ENCODE results near the gene ECT2.
A peak's percentile ranks its signal among the peaks of the same experiment; 100 is the strongest.

Gene ECT2

GRCh38 chr3:172726380-172726779, 24.1 kb upstream of the ECT2 start:
- H3K36me3 ChIP-seq, result no peaks in the 10 kb centered on the region
- no peak for TF ChIP-seq CTCF (IDR thresholded peaks at IDR 0.05; ENCODE audit: low read depth, low read length)
- no peaks in the 10 kb centered on the region for H3K4me1 ChIP-seq
- no peak overlapping the region for H3K4me3 ChIP-seq (ENCODE audit: low read depth, low read length)
- no peaks in the 10 kb centered on the region for H3K9me3 ChIP-seq
- DNase-seq, result no peak
- H3K27me3 ChIP-seq, result no peaks in the 10 kb centered on the region; the same call in 1 of the 2 replicates

- no peak for DNase-seq
- H3K9me3 ChIP-seq, result no peaks in the 10 kb centered on the region
These were observed 15.5 kb upstream of the ECT2 start for GRCh38 chr3:172735014-172735413.

GRCh38 chr3:172739462-172739861, 11.1 kb upstream of the ECT2 start:
- Histone ChIP-seq H3K9me3 (no peaks in the 10 kb centered on the region), H3K4me3 (ENCODE audit: low read depth, low read length) (no peak overlapping the region), H3K36me3 (no peaks in the 10 kb centered on the region), H3K4me1 (no peaks in the 10 kb centered on the region), H3K27me3 (no peaks in the 10 kb centered on the region)
- no peak for DNase-seq
- no peak for TF ChIP-seq CTCF (IDR thresholded peaks at IDR 0.05; ENCODE audit: low read depth, low read length)

More at GRCh38 chr3:172735014-172735413, 15.5 kb upstream of the ECT2 start:
- no peak overlapping the region for H3K4me3 ChIP-seq (ENCODE audit: low read depth, low read length)
- H3K27me3 ChIP-seq, result no peaks in the 10 kb centered on the region
- H3K4me1 ChIP-seq, result no peaks in the 10 kb centered on the region
- TF ChIP-seq CTCF (IDR thresholded peaks at IDR 0.05; ENCODE audit: low read depth, low read length), result no peak
- no peaks in the 10 kb centered on the region for H3K36me3 ChIP-seq

- H3K9me3 ChIP-seq, result no peaks in the 10 kb centered on the region
- DNase-seq, result no peak
- H3K4me1 ChIP-seq, result no peaks in the 10 kb centered on the region
- H3K4me3 ChIP-seq (ENCODE audit: low read depth, low read length), result no peak overlapping the region
- no peaks in the 10 kb centered on the region for H3K27me3 ChIP-seq
- no peak for TF ChIP-seq CTCF (IDR thresholded peaks at IDR 0.05; ENCODE audit: low read depth, low read length)
- no peaks in the 10 kb centered on the region for H3K36me3 ChIP-seq
These were observed 4.1 kb upstream of the ECT2 start for GRCh38 chr3:172746475-172746874.

- Histone ChIP-seq H3K27me3 (no peaks in the 10 kb centered on the region), H3K4me3 (ENCODE audit: low read depth, low read length) (no peak overlapping the region), H3K9me3 (no peaks in the 10 kb centered on the region), H3K4me1 (no peaks in the 10 kb centered on the region), H3K36me3 (peaks cover 12% of the 10 kb centered on the region; the same call in 1 of the 2 replicates)
- DNase-seq, result no peak
- no peak for TF ChIP-seq CTCF (IDR thresholded peaks at IDR 0.05; ENCODE audit: low read depth, low read length)
These were observed 1.1 kb upstream of the ECT2 start for GRCh38 chr3:172749230-172749965.

- no peaks in the 10 kb centered on the region for H3K9me3 ChIP-seq
These were observed 508 bp upstream of the ECT2 start for GRCh38 chr3:172750069-172750367.

More at GRCh38 chr3:172750069-172750367, 508 bp upstream of the ECT2 start:
- TF ChIP-seq CTCF (IDR thresholded peaks at IDR 0.05; ENCODE audit: low read depth, low read length), result no peak
- DNase-seq, result no peak
- H3K4me3 ChIP-seq (ENCODE audit: low read depth, low read length), result peak overlapping the region; percentile 83
- peaks cover 16% of the 10 kb centered on the region for H3K36me3 ChIP-seq
- no peaks in the 10 kb centered on the region for H3K27me3 ChIP-seq
- no peaks in the 10 kb centered on the region for H3K4me1 ChIP-seq
